Skeletal muscle cell (primary cell): ENCODE data around the gene RALY.
"Not testable (repeated sequence)": the region's sequence is repeated elsewhere in the genome, so short reads cannot be mapped to it uniquely, and the experiment has no call there.

ENCODE experiments used
- DNase-seq: peaks from one replicate; pipeline ENCODE4 v3.0.0-alpha.2; 2010; ENCODE audit warnings: low read depth
- H3K4me3 ChIP-seq: 2 replicates; pipeline ENCODE4 v1.5.1; 2011; ENCODE audit warnings: low read depth, mild to moderate bottlenecking, control low read depth, low read length, moderate library complexity

RALY gene

DNA sequence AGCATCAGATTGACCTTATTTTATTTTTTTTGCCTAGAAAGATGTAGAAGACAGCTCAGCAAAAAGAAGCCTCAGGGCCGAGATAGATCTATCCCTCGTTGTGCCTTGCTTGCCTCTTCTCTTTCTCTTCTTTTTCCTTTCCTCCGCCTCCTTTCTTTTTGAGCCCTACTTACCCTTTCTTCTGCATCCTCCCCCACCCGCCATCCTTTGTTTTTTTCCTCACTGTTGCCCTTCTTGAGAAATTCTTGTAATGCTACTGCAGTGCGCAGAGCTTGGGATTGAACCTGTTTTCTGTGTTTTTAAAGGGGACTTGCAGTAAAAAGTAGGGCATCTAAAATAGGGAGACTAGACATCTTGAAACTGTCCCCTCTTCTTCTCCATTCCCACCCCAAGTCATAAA, 18.6 kb downstream of the RALY start:
- H3K4me3 ChIP-seq: no peak overlapping the region
- no peak for DNase-seq

DNA sequence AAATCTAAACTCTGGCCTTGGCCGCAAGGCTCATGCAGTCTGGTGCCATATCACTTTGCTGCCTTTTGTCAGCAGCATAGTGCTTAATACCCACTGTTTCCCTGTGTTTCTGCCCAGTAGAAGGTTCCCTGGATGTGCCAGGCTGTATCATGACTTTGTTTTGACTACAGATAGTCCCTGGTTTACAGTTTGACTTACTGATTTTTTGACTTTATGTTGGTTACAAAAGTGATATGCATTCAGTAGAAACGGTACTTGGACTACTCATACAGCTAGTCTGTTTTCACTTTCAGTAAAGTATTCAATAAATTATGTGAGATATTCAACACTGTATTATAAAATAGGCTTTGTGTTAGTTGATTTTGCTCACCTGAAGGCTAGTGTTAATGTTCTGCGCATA, 19.0 kb downstream of the RALY start:
- H3K4me3 ChIP-seq: no peak overlapping the region
- DNase-seq: no peak

DNA sequence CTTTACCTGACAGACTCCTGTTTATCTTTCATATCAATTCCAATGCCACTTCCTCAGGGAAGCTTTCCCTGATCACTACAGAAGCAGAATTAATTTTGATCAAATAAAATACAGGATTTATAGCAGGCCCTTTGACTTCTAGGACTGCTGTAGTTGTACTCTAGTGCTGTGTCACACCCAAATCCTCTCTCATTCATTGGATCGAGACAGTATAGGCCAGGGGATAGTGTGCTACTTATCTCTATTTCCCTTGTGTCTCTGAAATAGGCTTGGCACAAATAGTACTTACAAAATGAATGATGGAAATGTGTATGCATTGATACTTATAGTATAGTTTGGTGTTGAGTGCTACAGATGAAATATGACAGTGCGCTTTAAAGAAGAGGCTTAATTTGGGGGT, 19.8 kb downstream of the RALY start:
- DNase-seq: no peak
- no peak overlapping the region for H3K4me3 ChIP-seq

DNA sequence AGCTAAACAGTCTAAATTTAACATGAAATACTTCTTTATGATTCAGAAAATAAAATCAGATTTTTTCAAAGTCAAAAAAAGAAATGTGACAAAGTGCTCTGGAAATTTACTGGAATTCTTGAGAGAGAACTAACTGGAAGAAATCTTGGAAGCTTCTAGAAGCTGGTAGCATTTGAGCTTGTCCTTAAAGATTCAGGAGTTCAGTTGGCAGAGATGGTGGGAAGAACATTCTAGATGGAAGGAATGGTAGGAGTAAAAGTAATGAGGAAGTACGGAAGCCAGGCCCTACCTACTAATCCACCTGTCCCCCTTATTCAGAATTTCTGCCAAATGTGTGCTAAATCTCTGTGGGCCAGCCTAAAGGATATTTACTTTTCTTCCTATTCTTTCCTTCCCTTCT, 21.2 kb downstream of the RALY start:
- H3K4me3 ChIP-seq: no peak overlapping the region
- DNase-seq: no peak

DNA sequence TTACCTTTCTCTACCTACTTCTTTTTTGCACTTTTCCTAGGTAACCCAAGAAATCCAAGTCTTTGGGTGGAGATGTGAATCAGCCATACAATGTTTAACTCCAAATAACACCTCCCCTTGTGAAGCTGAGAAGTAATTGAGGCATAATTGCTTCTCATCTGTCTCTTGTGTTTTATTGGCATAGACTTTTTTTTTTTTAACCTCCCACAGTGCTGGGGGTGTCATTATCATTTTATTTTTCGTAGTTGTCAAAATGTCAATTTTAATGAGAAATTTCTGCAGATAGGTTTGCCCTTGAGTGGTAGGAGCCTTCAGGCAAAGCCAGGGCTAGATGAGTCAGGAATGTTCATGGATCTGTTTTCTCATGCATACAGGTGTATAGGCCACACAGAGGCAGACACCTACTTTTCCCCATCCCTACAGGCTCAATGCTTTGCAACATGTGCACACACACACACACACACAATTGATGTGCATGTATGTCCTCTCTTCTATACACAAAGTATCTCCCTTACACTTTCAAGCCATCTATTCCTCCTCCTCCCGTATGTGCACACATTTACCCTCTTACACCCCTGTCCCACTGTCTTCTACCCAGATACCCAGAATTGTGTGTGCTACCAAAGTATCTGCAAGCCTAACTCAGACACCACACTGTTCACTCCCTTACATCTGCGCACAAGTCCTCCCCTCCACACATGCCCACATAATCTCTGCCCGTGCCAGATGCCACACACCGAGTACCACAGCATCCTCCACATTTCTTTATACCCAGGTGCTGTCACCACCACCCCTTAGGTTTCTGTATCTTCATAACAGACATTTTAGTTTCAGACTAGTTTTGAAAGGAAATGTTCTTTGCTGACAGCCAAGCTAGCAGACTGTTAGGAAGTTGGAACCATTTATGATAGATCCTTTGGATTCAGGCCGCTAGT, 22.0 kb downstream of the RALY start:
- H3K4me3 ChIP-seq: no peak overlapping the region
- DNase-seq: no peak

DNA sequence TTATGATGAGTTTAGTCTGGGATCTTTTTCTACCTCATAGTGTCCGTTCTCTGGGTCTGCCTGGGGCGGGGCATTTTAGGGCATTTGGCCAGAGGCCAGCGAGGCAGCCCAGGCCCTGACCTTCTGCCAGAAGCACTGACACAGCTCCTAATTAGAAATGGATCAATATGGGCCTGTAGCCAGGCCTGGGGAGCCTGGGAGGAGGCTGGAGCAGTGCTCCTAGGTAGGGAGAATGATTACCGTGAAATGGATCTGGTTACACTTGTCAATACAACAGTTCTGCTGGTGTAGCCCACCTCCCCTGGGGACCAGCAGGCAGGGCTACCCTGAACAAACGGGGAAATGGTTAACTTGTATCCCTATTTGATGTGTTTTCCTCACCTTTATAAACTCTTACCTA, 23.0 kb downstream of the RALY start:
- DNase-seq: no peak
- no peak overlapping the region for H3K4me3 ChIP-seq

DNA sequence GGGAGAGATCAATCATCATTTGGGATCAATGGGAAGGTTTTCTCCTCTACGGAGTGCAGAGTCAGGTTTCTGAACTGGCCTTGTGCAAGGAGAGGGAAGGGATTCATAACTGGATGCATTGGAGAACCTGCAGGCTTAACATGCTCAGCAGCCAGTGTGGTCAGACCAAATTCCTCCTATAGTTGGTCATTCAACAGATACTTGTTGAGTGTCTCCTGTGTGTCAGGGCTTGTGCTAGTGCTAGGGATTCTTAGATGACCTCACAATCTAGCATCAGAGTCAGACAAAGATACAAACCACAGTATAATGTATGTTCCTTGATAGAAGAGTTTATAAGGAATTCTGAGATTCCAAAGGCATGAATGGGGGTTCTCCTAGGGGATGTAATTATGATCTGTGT, 23.9 kb downstream of the RALY start:
- DNase-seq: peak; percentile 64
- no peak overlapping the region for H3K4me3 ChIP-seq

DNA sequence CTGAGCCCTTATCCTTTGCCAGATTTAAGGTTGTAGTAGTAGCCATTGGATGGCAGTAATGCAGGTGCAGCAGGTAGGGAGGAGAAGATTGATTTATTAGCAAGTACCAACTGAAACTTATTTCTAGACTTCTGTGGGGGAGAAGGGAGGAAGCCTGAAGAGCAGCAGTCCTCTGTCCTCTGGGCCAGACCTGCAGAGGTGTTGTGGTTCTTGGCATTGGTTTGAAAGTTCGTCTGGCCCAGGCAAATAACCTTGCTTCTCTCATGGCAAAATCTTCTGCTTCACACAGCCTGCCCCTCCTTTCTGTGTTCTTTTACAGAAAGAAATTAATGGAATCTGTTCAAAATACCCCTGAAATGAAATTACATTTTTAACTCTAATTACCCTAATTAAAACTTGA, 24.5 kb downstream of the RALY start:
- DNase-seq: no peak
- no peak overlapping the region for H3K4me3 ChIP-seq

DNA sequence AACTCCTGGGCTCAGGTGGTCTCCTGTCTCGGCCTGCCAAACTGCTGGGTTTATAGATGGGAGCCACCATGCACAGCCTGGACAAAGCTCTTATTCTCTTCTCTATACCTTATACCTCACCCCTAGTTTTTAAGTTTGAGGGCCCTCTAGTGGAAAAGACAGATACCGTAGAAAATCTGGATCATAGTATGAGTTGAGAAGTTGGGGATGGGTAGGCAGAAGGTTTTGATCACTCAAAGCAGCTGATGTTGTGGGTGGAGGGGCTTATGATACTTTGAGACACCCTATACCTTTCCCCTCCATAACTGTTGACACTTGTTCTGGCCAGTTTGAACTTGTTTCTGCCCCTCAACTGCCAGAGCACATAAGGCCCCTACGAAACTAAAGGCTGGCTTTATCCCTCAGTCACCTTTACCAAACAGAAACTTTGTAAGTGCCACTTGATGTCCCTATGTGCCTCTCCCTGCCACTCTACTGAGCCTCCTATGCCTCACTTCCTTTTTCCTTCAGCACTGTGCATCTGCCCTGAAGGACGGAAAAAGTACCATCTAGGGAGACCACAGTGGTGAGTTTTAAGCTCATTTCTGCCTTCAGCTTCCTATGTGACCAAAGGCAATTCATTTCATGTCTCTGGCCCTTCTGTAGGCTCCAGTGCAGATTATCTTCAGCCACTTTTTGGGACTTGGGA, 28.6 kb downstream of the RALY start:
- no peak for DNase-seq

DNA sequence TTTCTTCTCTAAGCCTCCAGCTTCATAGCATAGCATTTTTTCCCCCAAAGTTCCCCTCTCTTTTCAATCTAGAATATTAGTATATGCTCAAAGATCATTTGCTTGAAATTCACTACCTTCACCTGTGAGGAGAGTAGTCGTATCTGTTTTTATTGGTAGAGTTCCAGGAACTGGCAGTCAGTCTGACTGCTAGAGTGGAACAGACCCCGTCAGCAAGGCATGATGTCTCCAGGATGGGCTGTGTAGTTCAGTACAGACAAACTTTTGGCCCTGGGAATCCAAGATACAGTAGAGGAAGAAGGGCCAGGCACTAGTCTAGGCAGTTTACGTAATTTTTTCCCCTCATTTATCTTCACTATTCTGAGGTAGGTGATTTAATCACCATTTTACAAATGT, 29.1 kb downstream of the RALY start:
- no peak for DNase-seq
- no peak overlapping the region for H3K4me3 ChIP-seq

More for the DNA sequence above, 28.6 kb downstream of the RALY start:
- no peak overlapping the region for H3K4me3 ChIP-seq

DNA sequence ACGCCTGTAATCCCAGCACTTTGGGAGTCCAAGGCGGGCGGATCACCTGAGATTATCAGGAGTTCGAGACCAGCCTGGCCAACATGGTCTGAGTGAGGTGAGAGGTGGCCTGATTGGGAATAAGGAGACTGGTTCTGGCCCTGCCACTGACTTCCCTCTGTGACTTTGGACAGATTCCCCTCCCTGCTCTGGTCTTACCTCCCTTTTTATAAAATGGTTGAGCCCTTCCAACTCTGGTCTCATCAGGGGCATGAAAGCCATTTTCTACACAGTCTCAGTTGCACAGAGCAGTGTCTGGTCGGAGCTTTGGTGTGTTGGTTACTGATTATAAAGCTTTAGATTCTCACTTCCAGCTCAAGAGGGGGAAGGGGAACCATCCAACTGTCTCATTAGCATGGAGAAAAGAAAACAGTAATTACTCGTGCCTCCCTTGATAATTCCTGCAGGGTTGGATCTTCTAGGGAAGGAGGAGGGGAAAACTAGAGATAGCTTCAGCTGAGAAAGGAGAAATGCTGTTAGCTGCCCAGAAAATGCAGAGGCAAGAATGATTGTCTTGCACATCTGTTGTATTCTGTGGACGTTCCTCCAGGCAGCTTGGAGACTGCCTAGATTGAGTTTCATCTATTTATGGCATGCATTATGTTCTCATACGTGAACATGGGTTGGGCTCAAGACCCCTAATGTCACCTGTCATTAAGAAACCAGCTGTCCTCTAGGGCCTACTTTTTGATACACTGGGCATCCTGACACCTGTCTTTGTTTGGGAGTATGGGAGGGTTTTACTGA, 30.4 kb downstream of the RALY start:
- no peak overlapping the region for H3K4me3 ChIP-seq
- DNase-seq: peak; percentile 52

DNA sequence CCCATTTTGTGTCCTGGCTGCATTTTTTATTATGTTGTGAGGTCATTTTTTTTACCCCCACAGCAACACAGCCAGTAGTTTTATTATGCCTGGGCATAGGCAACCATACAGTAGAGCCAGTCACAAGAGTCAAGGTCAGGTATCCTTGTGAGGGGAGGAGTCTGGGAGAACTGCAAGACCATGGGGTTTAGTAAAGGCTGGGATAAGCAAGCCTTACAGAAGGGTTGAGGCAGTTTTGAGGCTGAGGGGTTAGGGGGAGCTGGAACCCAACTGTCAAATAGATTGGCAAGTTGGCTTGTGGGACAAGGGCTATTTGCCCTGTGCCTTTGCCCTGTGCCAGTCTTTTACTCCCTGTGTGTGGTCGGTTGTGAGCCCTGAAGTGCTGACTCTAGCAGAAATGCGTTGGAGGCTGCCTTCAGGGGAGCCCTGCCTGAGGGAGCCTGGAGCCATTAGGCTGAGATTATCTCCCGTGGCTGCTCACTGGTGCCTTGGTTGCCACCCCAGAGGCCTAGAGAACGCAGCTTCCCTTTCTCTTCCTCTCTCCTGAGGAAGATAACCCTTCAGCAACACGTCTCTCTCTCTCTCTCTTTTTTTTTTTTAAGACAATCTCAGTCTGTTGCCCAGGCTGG, 31.1 kb downstream of the RALY start:
- H3K4me3 ChIP-seq: no peak overlapping the region
- no peak for DNase-seq

DNA sequence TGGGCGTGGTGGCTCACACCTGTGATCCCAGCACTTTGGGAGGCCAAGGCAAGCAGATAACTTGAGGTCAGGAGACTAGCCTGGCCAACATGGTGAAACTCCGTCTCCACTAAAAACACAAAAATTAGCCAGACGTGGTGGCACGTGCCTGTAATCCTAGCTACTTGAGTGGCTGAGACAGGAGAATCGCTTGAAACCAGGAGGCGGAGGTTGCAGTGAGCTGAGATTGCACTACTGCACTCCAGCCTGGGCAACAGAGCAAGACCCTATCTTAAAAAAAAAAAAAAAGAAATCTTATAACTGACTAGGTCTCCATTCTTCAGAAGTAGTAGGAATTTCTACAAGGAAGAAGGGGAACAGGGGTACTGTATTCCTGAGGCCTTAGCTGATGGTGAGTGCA, 34.3 kb downstream of the RALY start:
- not testable (repeated sequence) for DNase-seq, H3K4me3 ChIP-seq

DNA sequence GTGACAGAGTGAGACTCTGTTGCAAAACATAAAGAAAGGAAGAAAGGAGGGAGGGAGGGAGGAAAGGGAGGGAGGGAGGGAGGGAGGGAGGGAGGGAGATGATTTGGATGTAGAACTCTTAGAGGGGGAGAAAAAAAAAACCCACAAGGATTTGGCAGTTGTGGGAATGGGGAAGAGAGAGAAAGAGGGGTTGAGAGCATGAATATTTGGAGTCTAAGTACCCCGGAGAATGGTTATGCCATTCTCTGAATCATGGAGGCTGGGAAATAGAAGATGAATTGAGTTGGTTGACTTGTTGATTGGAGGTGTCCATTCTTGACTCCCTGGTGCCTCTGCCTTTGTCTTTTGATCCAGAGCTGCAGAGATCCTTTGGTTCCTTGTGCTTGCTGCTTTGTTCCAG, 35.7 kb downstream of the RALY start:
- DNase-seq: no peak
- H3K4me3 ChIP-seq: no peak overlapping the region

DNA sequence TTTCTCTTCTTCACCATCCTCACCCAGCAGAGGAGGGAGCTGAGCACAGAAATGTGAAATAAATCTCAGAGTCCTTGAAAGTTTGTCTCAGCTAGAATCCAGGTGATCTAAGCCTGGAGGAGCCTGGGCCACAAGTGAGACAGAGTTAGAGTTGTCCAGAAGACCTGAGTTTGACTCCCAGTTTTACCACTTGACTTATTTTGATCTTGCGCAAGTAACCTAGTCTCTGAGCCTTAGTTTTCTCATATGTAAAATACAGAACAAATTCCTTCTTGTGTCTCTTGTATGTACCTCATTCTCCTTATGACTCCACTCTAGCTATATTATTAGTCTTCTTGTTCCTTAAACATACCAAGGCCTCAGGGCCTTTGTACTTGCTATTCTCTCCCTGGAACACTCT, 36.7 kb downstream of the RALY start:
- DNase-seq: no peak
- H3K4me3 ChIP-seq: no peak overlapping the region

DNA sequence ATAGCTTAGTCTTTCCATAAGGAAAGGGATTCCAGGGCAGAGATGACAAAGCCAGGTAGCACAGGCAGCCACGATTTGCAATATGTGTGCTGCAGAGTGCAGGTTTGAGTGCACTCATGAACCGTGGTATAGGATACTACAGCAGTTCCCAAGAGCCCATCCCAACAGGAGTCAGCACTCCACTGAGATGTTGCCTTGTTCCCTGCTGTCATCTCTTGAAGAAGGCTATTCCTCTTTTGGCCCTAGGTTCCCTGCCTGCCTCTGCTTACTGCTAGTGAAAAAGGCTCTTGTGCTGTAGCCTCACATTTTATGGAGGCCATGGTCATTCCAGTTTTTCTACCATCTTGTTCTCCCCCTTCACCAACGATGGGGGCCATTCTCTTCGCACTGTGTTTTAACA, 40.2 kb downstream of the RALY start:
- DNase-seq: no peak
- no peak overlapping the region for H3K4me3 ChIP-seq

DNA sequence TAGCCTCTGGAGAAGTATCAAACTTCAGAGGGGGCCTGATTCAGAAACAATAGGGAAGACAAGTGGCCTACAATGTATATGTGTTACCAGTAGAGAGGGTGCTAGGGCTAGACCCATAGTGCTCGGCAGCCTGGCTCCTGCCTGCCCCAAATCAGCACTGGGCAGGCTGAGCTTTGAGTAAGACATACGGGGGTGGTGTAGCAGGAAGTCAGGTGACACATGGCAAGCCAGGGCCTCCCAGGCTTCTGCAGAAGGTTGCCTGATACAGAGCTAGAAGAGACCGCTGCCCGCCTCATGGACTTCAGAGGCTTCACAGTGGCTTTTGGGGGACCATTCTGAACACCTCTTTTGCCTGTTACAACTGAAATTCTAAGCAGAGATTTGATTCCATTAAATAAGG, 43.4 kb downstream of the RALY start:
- no peak overlapping the region for H3K4me3 ChIP-seq
- no peak for DNase-seq

DNA sequence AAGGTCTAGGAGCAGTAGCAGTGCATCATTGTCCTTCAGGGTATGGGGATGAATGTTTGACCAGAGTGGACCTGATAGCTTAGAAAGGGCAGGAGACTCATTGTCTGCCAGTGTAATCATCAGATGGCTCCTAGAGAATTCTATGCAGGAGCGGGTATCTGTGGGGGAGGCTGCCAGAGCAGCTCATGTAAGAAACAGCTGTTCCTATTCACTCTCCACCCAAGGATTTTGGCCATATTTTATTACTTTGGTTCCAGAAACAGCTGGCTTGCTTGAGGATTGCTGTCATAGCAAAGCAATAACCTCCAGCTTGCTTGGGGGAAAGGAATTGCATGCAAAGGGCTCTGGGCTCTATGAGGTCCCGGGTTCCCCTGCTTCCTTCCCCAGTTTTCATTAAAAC, 44.1 kb downstream of the RALY start:
- DNase-seq: peak; percentile 24
- no peak overlapping the region for H3K4me3 ChIP-seq

DNA sequence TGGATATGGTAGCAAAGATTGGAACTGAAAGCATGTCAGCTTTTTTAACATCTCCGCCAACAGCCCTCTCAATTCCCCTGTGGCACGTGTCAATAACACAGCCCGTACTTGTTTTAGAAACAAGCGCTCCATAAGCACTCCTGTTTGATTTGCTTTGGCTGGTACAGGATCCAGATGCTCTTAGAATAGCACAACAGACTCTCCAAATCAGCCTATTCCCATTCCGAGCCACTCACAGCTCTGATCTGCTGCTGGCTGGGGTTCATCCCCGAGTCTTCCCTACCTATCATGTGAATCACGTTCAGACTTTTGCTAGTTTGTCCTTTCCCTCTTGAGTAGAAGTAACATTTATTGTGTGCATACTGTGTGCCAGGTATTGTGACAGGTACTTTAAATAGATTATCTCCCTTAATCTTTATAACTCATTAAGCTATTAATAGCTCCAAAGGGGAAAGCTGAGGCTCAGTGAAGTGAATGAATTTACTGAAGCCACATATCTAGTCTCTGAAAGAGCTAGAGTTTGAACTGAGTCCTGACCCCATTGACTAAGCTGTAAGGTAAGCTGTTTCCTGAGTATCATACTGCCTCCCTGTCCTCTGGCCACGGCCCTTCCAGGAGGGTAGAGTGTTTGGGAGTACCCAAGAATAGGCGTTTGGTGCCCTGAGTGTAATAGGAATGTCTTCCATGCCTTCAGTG, 46.7 kb downstream of the RALY start:
- H3K4me3 ChIP-seq: no peak overlapping the region
- no peak for DNase-seq
